Measurements from ENCODE around the gene TMEM131L. TPM values are rescaled to one million over a fixed set of nuclear protein-coding genes. Genes with fewer than 3 reads are reported as not detected.
"Not testable (repeated sequence)": the region's sequence is repeated elsewhere in the genome, so short reads cannot be mapped to it uniquely, and the experiment has no call there.

TMEM131L gene
- total and polyA plus RNA-seq, 12 donors = 2.5 to 11.7 (median 4.8) TPM

- no peaks in the 10 kb centered on the region for H3K36me3 ChIP-seq (replicated peaks in 1 of 2)
- no peaks in the 10 kb centered on the region for H3K9me3 ChIP-seq (replicated peaks in 1 of 3)
- intact Hi-C loops (cut with DNase I) = no loop called here
- no peak for TF ChIP-seq CTCF (IDR thresholded peaks at IDR 0.05)
- TF ChIP-seq POLR2A (IDR thresholded peaks at IDR 0.05) = no peak
- no peak overlapping the region for H3K27ac ChIP-seq
- 53 to 67% (median 63%) methylated on average over 1 of the region's 1 CpG for WGBS, 4 donors
- H3K4me1 ChIP-seq (replicated peaks in 1 of 2) = peaks cover 0 to 25% of the 10 kb centered on the region in 2 donors
- peak overlapping the region in 1 of 4 donors; percentile 11 for H3K4me3 ChIP-seq
- DNase-seq = no peak
- H3K27me3 ChIP-seq = no peaks in the 10 kb centered on the region
Observed at GRCh38 chr4:153468587-153468986, 2.4 kb downstream of the TMEM131L start.

GRCh38 chr4:153469031-153469430 is 2.9 kb downstream of the TMEM131L start:
- no peaks in the 10 kb centered on the region for H3K9me3 ChIP-seq (replicated peaks in 1 of 3)
- H3K36me3 ChIP-seq (replicated peaks in 1 of 2) = no peaks in the 10 kb centered on the region
- peaks cover 0 to 25% of the 10 kb centered on the region in 2 donors for H3K4me1 ChIP-seq (replicated peaks in 1 of 2)
- H3K27me3 ChIP-seq = no peaks in the 10 kb centered on the region
- no peak overlapping the region for H3K27ac ChIP-seq
- 47 to 74% (median 59%) methylated on average over 2 of the region's 2 CpGs for WGBS, 4 donors
- intact Hi-C loops (cut with DNase I) = no loop called here
- TF ChIP-seq POLR2A (IDR thresholded peaks at IDR 0.05) (no peak), CTCF (IDR thresholded peaks at IDR 0.05) (no peak)
- DNase-seq = no peak
- H3K4me3 ChIP-seq = peak overlapping the region in 1 of 4 donors; percentile 11

GRCh38 chr4:153471071-153471697 is 5.0 kb downstream of the TMEM131L start:
- intact Hi-C loops (cut with DNase I); H3K36me3 ChIP-seq (replicated peaks in 1 of 2); H3K27me3 ChIP-seq; H3K4me3 ChIP-seq; H3K9me3 ChIP-seq (replicated peaks in 1 of 3); H3K27ac ChIP-seq; DNase-seq: not testable (repeated sequence)
- H3K4me1 ChIP-seq (replicated peaks in 1 of 2) = peaks cover 0 to 19% of the 10 kb centered on the region in 2 donors
- 90 to 97% (median 92%) methylated on average over 9 of the region's 9 CpGs for WGBS, 4 donors

GRCh38 chr4:153471698-153472093 is 5.5 kb downstream of the TMEM131L start:
- H3K36me3 ChIP-seq (replicated peaks in 1 of 2) = no peaks in the 10 kb centered on the region
- peaks cover 0 to 19% of the 10 kb centered on the region in 2 donors for H3K4me1 ChIP-seq (replicated peaks in 1 of 2)
- TF ChIP-seq CTCF (IDR thresholded peaks at IDR 0.05) (no peak), POLR2A (IDR thresholded peaks at IDR 0.05) (no peak)
- H3K9me3 ChIP-seq (replicated peaks in 1 of 3) = no peaks in the 10 kb centered on the region
- no peaks in the 10 kb centered on the region for H3K27me3 ChIP-seq
- WGBS, 4 donors = 78 to 85% (median 80%) methylated on average over 5 of the region's 5 CpGs
- no peak for DNase-seq
- no peak overlapping the region for H3K27ac ChIP-seq
- intact Hi-C loops (cut with DNase I) = no loop called here
- H3K4me3 ChIP-seq = no peak overlapping the region

Measured in adrenal gland (tissue), 12 donors.